Thymus (tissue), 11 donors: Measurements from ENCODE around the gene ZNF493. TPM values are rescaled to one million over a fixed set of nuclear protein-coding genes. Genes with fewer than 3 reads are reported as not detected.

Experiments used
- DNase-seq, 9 donors: peaks; one replicate each; pipeline ENCODE4 v3.0.0-alpha.2; 2013; ENCODE audit warnings: low spot score in 9 of 9, low read depth in 6 of 9, missing footprints in 1 of 9
- H3K27ac ChIP-seq, 2 donors: one replicate each; pipeline ENCODE4 v1.5.1; 2013; ENCODE audit warnings: control low read depth in 1 of 2, low read depth in 1 of 2, low read length in 1 of 2, mild to moderate bottlenecking in 1 of 2, moderate library complexity in 1 of 2
- H3K27me3 ChIP-seq, 2 donors: one replicate each; pipeline ENCODE4 v1.5.1; 2013; ENCODE audit warnings: low read length in 1 of 2; ENCODE audit not compliant: control insufficient read depth in 2 of 2, insufficient read depth in 1 of 2
- H3K36me3 ChIP-seq, 2 donors: one replicate each; pipeline ENCODE4 v1.5.1; 2013; ENCODE audit warnings: low read length in 1 of 2, mild to moderate bottlenecking in 1 of 2, moderate library complexity in 1 of 2; ENCODE audit not compliant: control insufficient read depth in 2 of 2, insufficient read depth in 2 of 2
- H3K4me1 ChIP-seq, 2 donors: one replicate each; pipeline ENCODE4 v1.5.1; 2013; ENCODE audit warnings: low read length in 2 of 2; ENCODE audit not compliant: control insufficient read depth in 2 of 2, insufficient read depth in 2 of 2
- H3K4me3 ChIP-seq, 2 donors: one replicate each; pipeline ENCODE4 v1.5.1; 2013; ENCODE audit warnings: low read length in 2 of 2, control low read depth in 1 of 2, mild to moderate bottlenecking in 1 of 2
- H3K9me3 ChIP-seq, 2 donors: one replicate each; pipeline ENCODE4 v1.5.1; 2013; ENCODE audit warnings: low read length in 1 of 2, mild to moderate bottlenecking in 1 of 2; ENCODE audit not compliant: control insufficient read depth in 2 of 2, insufficient read depth in 1 of 2
- WGBS: extraction: QIAGEN DNeasy Blood & Tissue Kit; methylation state at CpG from one replicate; pipeline ENCODE4 v1.1.7; 2013; 5-methylcytosine and 5-hydroxymethylcytosine counted together
- polyA plus RNA-seq: library from polyadenylated mRNA; stranded (reverse); fragments of 200-250 nt; gene quantifications from one replicate; pipeline ENCODE4 v1.2.3, GENCODE V29; 2013
- total RNA-seq: library from RNA; stranded (reverse); fragments of 120-200 nt; gene quantifications from one replicate; pipeline ENCODE4 v1.2.4, GENCODE V29; 2013
- donor health status: healthy.

The ZNF493 gene
- total and polyA plus RNA-seq, 2 donors, result 18.0 to 18.7 TPM

DNA sequence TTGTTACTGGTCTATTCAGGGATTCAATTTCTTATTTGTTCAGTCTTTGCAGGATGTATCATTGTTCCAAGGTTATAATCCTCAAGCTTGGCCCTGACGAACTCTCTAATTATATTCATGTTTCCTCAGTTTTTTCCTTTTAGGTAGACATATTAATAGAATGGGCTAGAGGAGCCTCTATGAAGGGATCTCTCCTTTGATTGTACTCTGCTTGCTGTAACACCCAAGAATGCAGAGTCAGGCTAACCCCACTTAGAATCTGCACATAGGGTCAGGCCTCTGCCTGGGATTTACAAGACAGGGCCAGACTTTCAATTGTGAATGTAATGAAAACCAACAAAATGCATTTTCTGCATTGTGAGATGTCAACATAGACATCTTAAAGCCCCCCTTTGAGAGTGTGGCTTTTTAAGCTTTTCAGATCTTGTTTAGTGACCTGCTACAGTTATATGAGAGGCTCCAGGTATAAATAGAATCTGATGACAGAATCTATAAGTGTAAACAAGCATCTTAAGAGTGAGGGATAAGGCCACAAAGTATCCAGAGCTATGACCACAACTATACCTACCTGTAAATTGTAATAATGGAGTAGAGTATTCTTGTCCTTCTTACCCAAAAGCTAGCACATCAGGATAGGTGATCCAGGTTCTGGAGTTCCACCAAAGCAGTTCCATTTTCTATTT, 5.5 kb downstream of the ZNF493 start:
- no peak for DNase-seq
- H3K27ac ChIP-seq, result no peak overlapping the region
- H3K9me3 ChIP-seq, result peaks cover 0 to 1% of the 10 kb centered on the region in 2 donors
- H3K27me3 ChIP-seq, result no peaks in the 10 kb centered on the region
- peaks cover 0 to 6% of the 10 kb centered on the region in 2 donors for H3K4me1 ChIP-seq
- 99% methylated on average over 1 of the region's 1 CpG for WGBS
- H3K4me3 ChIP-seq, result no peak overlapping the region
- peaks cover 16 to 17% of the 10 kb centered on the region in 2 donors for H3K36me3 ChIP-seq

DNA sequence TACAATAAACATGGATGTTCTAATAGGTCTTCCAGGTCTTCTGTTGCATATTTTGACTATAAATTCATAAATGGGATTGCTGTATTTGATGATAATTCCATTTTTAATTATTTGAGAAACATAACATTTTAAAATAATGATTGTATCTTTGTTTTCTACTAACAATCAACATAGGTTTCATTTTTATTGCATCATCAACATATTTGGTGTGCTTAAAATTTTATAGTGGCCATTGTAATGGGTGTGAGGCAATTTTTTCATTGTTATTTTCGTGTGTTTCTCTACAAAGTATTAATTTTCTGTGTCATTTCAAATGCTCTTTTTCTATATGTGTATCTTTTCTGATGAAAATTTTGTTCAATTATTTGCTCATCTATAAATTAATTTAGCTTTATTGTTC, 13.2 kb downstream of the ZNF493 start:
- peaks cover 14 to 27% of the 10 kb centered on the region in 2 donors for H3K36me3 ChIP-seq

DNA sequence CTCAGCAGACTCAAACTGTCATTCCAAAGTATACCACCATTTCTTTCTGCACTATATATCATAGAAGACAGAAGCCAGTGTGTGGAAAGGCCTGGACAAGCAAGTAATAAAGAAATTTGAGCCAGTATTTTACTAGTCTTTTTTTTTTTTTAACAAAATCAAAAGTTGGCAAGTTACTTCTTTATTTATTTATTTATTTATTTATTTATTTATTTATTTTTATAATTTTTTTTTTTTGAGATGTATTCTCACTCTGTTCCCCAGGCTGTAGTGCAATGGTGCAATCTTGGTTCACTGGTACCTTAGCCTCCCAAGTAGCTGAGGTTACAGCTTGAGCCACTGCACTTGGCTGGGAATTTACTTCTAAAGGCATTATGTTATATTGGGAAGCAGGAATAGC, 25.3 kb downstream of the ZNF493 start:
- peaks cover 8 to 13% of the 10 kb centered on the region in 2 donors for H3K9me3 ChIP-seq
- DNase-seq, result no peak
- H3K4me3 ChIP-seq, result no peak overlapping the region
- H3K27me3 ChIP-seq, result no peaks in the 10 kb centered on the region
- H3K27ac ChIP-seq, result no peak overlapping the region
- H3K4me1 ChIP-seq, result no peaks in the 10 kb centered on the region
- H3K36me3 ChIP-seq, result peaks cover 0 to 15% of the 10 kb centered on the region in 2 donors

More for the DNA sequence above, 13.2 kb downstream of the ZNF493 start:
- H3K4me1 ChIP-seq, result no peaks in the 10 kb centered on the region
- WGBS, result 87% methylated on average over 1 of the region's 1 CpG
- DNase-seq, result no peak
- H3K27ac ChIP-seq, result no peak overlapping the region
- no peak overlapping the region for H3K4me3 ChIP-seq
- H3K9me3 ChIP-seq, result peaks cover 1 to 4% of the 10 kb centered on the region in 2 donors
- no peaks in the 10 kb centered on the region for H3K27me3 ChIP-seq

DNA sequence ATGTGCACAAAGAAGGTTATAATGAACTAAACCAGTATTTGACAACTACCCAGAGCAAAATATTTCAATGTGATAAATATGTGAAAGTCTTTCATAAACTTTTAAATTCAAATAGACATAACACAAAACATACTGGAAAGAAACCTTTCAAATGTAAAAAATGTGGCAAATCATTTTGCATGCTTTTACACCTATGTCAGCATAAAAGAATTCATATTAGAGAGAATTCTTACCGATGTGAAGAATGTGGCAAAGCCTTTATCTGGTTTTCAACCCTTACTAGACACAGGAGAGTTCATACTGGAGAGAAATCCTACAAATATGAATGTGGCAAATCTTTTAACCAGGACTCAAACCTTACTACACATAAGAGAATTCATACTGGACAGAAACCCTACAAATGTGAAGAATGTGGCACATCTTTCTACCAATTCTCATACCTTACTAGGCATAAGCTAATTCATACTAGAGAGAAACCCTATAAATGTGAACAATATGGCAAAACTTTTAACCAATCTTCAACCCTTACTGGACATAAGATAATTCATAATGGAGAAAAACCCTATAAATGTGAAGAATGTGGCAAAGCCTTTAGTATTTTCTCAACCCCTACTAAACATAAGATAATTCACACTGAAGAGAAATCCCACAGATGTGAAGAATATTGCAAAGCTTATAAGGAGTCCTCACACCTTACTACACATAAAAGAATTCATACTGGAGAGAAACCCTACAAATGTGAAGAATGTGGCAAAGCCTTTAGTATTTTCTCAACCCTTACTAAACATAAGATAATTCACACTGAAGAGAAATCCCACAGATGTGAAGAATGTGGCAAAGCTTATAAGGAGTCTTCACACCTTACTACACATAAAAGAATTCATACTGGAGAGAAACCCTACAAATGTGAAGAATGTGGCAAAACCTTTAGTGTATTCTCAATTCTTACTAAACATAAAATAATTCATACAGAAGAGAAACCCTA, 26.4 kb downstream of the ZNF493 start:
- Histone ChIP-seq H3K36me3 (peaks cover 0 to 9% of the 10 kb centered on the region in 2 donors), H3K27ac (no peak overlapping the region), H3K27me3 (no peaks in the 10 kb centered on the region), H3K4me1 (no peaks in the 10 kb centered on the region), H3K4me3 (no peak overlapping the region), H3K9me3 (peaks cover 7 to 16% of the 10 kb centered on the region in 2 donors)
- WGBS, result 95% methylated on average over 1 of the region's 1 CpG
- no peak for DNase-seq

DNA sequence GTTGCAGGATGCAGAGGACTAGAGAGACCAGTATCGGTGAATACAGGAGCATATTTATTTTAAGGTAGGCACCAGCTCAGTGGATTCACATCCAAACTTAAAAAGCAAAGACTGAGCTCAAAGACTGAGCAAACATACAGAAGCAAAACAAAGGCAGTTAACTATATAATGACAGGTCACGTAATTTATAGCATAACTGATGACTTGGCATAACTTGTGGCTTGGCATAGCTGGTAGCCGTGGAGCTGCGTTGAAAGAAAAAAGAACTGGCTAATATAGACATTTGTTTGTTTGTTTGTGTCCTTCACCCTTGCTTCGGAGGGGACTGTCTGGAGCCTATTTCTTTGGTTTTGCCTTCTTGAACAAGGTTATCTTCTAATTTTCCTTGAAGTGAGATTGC, 33.7 kb downstream of the ZNF493 start:
- 70% methylated on average over 5 of the region's 5 CpGs for WGBS
- no peak overlapping the region for H3K27ac ChIP-seq
- no peak overlapping the region for H3K4me3 ChIP-seq
- H3K27me3 ChIP-seq, result no peaks in the 10 kb centered on the region
- no peaks in the 10 kb centered on the region for H3K4me1 ChIP-seq
- no peaks in the 10 kb centered on the region for H3K36me3 ChIP-seq
- peaks cover 7 to 11% of the 10 kb centered on the region in 2 donors for H3K9me3 ChIP-seq
- no peak for DNase-seq

DNA sequence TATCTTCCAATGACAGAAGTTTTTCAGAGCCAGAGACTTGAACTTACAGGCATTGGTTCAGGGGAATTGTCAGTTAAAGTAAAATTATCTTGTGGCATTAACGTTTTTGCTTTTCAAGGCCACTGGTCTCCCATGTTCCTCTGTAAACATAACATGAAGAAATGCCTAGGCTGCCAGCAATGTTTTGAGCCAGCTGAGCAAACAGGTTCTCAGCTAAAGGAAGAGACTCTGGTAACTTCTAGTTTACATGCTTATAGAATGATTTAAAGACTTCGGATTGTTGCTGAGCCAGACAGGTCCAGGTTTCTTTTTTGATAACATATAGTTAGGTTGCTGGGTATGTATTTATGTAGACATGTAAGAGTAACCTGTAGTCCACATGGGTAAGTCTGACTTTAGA, 35.7 kb downstream of the ZNF493 start:
- Histone ChIP-seq H3K4me3 (no peak overlapping the region), H3K27me3 (no peaks in the 10 kb centered on the region), H3K4me1 (no peaks in the 10 kb centered on the region), H3K9me3 (peaks cover 9 to 11% of the 10 kb centered on the region in 2 donors), H3K36me3 (no peaks in the 10 kb centered on the region), H3K27ac (no peak overlapping the region)
- WGBS, result 86% methylated on average over 2 of the region's 2 CpGs
- DNase-seq, result no peak

DNA sequence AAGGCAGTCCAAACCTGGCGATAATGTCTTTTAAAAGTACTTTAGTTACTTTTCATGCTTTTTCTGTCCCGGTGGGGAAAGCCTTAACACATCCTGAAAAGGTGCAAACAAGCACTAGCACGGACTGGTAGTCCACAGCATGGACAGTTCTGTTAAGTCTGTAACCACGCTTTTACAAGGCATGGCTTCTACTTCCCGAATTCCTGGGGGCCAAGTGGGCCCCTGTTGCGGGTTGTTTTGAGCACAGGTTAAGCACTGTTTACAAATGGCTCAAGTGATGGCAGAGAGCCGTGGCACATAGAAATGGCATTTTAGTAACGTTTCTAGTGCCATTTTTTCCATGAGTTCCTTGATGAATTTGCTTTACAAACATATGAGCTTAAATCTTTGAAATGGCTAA, 37.6 kb downstream of the ZNF493 start:
- Histone ChIP-seq H3K36me3 (no peaks in the 10 kb centered on the region), H3K27me3 (no peaks in the 10 kb centered on the region), H3K27ac (no peak overlapping the region), H3K9me3 (peaks cover 7 to 12% of the 10 kb centered on the region in 2 donors), H3K4me3 (no peak overlapping the region), H3K4me1 (no peaks in the 10 kb centered on the region)
- whole genome bisulfite sequencing, result 94% methylated on average over 8 of the region's 8 CpGs
- DNase-seq, result no peak

DNA sequence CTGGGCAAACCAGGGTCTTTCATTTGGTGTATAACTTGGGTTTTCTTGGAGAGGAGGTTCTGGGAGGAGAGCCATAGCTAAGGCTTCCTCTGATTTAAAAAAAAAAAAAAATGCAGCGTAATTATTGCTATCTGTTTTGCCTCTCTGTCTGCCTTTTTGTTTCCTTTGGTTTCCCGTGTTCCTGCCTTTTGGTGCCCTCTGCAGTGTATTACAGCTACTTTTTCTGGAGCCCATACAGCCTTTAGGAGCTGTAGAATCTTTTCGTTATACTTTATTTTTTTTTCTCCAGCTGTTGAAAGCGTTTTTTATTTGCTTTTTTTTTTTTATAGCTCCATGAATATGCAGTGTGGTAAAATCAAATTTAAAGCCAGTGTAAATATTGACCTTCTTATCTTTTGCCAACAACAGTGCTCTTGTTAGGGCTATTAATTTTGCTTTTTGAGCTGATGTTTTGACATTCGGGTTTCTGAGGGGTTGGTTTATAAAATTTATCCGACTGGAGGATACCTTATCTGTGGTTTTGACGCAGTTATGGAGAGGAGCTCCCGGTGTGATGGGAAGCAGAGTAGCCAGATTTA, 38.1 kb downstream of the ZNF493 start:
- no peaks in the 10 kb centered on the region for H3K27me3 ChIP-seq
- H3K27ac ChIP-seq, result no peak overlapping the region
- no peak for DNase-seq
- no peaks in the 10 kb centered on the region for H3K4me1 ChIP-seq
- peaks cover 7 to 17% of the 10 kb centered on the region in 2 donors for H3K9me3 ChIP-seq
- H3K4me3 ChIP-seq, result no peak overlapping the region
- H3K36me3 ChIP-seq, result no peaks in the 10 kb centered on the region
- 89% methylated on average over 8 of the region's 8 CpGs for WGBS
